ENCODE measurements around the gene OTULIN. TPM values are rescaled to one million over a fixed set of nuclear protein-coding genes. Genes with fewer than 3 reads are reported as not detected.

OTULIN gene
- total and polyA plus RNA-seq, 2 of the 8 experiments (the other 6 are each of a cell fraction or from before 2014, with no cell fraction given), result 5.2 to 34.8 TPM

DNA sequence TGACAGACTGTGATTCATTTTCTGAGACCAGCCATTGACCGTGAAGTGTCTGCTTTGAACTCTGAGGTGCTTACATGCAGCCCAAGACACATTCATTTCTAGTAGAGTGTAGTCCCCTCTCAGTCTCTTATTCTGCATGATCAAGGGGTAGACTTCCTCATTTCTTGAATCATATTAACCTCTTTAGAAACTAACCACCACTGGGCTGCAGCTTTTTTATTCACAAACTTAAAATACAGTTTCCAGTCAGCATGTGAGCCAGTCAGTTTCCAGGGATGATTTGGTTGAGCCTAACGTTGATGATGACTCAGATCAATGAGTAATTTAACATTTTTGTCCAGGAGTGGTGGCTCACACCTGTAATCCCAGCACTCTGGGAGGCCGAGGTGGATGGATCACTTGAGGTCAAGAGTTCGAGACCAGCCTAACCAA, 59.2 kb downstream of the OTULIN start:
- Histone ChIP-seq H2BK12ac (ENCODE audit: low read depth, low read length) (no peak overlapping the region), H3K36me3 (ENCODE audit: control insufficient read depth in 2 of 4, insufficient read depth in 4 of 4, low read length in 3 of 4) (no peaks in the 10 kb centered on the region), H3K79me2 (ENCODE audit: control insufficient read depth in 1 of 2, insufficient read depth in 2 of 2, low read length in 2 of 2) (no peaks in the 10 kb centered on the region), H4K20me1 (replicated peaks in 1 of 2; ENCODE audit: control insufficient read depth in 1 of 2, insufficient read depth in 2 of 2, low read length in 2 of 2) (no peaks in the 10 kb centered on the region), H3K27me3 (replicated peaks in 1 of 4; ENCODE audit: control insufficient read depth in 3 of 4, extremely low read depth in 1 of 4, insufficient read depth in 3 of 4, low read length in 3 of 4) (no peaks in the 10 kb centered on the region; a peak in 2 of 7 replicates), H4K8ac (ENCODE audit: extremely low read depth, insufficient read depth, low read length) (no peak overlapping the region), H2BK120ac (replicated peaks; ENCODE audit: low read depth, low read length) (no peak overlapping the region), H3K4me2 (ENCODE audit: insufficient read depth in 1 of 2, low read depth in 2 of 2, low read length in 2 of 2) (no peak overlapping the region), H3K14ac (ENCODE audit: insufficient read length) (no peak overlapping the region), H2AFZ (ENCODE audit: low read length) (no peak overlapping the region), H3K23me2 (ENCODE audit: low read depth, low read length) (0 out of 2 replicates have a peak, but pooled peaks cover 2% of the 10 kb centered on the region), H2BK20ac (ENCODE audit: low read length) (no peak overlapping the region), H3K23ac (ENCODE audit: insufficient read length) (no peak overlapping the region), H4K91ac (replicated peaks; ENCODE audit: insufficient read length, low read length) (no peak overlapping the region), H3K27ac (ENCODE audit: low read depth, low read length) (no peak overlapping the region), H3K4me3 (ENCODE audit: extremely low read depth in 1 of 4, insufficient read depth in 2 of 4, low read depth in 3 of 4, low read length in 4 of 4) (no peak overlapping the region), H2AK5ac (ENCODE audit: low read depth, low read length) (no peak overlapping the region), H3K79me1 (ENCODE audit: low read depth, low read length) (no peaks in the 10 kb centered on the region), H3K9ac (replicated peaks in 1 of 4; ENCODE audit: extremely low read depth in 1 of 4, low read depth in 3 of 4, low read length in 3 of 4) (no peak overlapping the region), H4K5ac (ENCODE audit: insufficient read length, low read depth, low read length) (no peak overlapping the region), H3K18ac (ENCODE audit: extremely low read depth, low read length) (no peak overlapping the region), H3K4me1 (replicated peaks in 1 of 4; ENCODE audit: control insufficient read depth in 3 of 4, insufficient read depth in 4 of 4, low read length in 3 of 4) (peaks cover 7 to 17% (median 13%) of the 10 kb centered on the region in 4 experiments), H2BK15ac (ENCODE audit: low read length) (no peak overlapping the region), H2BK5ac (ENCODE audit: low read depth, low read length) (no peak overlapping the region), H3K56ac (replicated peaks; ENCODE audit: insufficient read length, low read depth, low read length) (no peak overlapping the region), H3K4ac (replicated peaks; ENCODE audit: insufficient read length, low read depth, low read length) (no peak overlapping the region), H3K9me3 (ENCODE audit: insufficient read depth in 2 of 2, low read depth in 1 of 2, low read length in 1 of 2) (no peaks in the 10 kb centered on the region)
- WGBS, 2 experiments (ENCODE audit: extremely low coverage in 1 of 2, insufficient coverage in 1 of 2, insufficient read length in 1 of 2, insufficient replicate concordance in 2 of 2, low coverage in 1 of 2, low lambda C conversion rate in 2 of 2, missing lambda C conversion rate in 1 of 2), result 96% methylated on average over 4 of the region's 4 CpGs; no CpG with 5 or more reads in 1 of the 2 experiments
- ChIA-PET CTCF (ENCODE audit: partially characterized antibody) (interaction anchor here (1.5 to 5.3 kb wide), 6 partner anchors 15 to 280 kb away, joined by 3 to 93 read pairs (median 18); no protein-coding TSS in a partner anchor), POLR2A (ENCODE audit: partially characterized antibody) (no interaction called here)
- FAIRE-seq (no peak), DNase-seq (ENCODE audit: low read depth in 1 of 2, low spot score in 2 of 2) (no peak)
- TF ChIP-seq POU5F1 (IDR thresholded peaks at IDR 0.05; ENCODE audit: low read depth, low read length) (no peak), JUND (IDR thresholded peaks at IDR 0.05; ENCODE audit: low read length) (no peak), RNF2 (IDR thresholded peaks at IDR 0.05; ENCODE audit: borderline replicate concordance, low read depth, low read length, missing control alignments, poor library complexity, severe bottlenecking) (no peak), KDM5A (IDR thresholded peaks at IDR 0.05; ENCODE audit: low read length) (no peak), CTBP2 (IDR thresholded peaks at IDR 0.05; ENCODE audit: borderline replicate concordance, insufficient read depth, insufficient read length, low read length) (no peak), SRF (IDR thresholded peaks at IDR 0.05; ENCODE audit: low read depth, low read length) (no peak), HDAC2 (IDR thresholded peaks at IDR 0.05; ENCODE audit: borderline replicate concordance in 1 of 2, low read depth in 2 of 2, low read length in 2 of 2) (no peak), SP1 (IDR thresholded peaks at IDR 0.05; ENCODE audit: low read depth, low read length) (no peak)
